HEK293 (cell line): ENCODE results near the gene ISYNA1.

Source experiments
- CTCF ChIA-PET: fragments of 350-600 bp; formaldehyde crosslinking; extraction: SDS; loops from one replicate; lab custom pipeline; 2021; ENCODE audit warnings: antibody characterized with exemption; lab: Yijun Ruan, JAX
- POLR2A ChIA-PET: fragments of 300-600 bp; formaldehyde crosslinking; extraction: SDS; loops from one replicate; lab custom pipeline; 2020; ENCODE audit warnings: antibody characterized with exemption, inconsistent platforms; lab: Yijun Ruan, JAX
- H3K27ac ChIP-seq: fragments of 200-500 bp; sonication (Bioruptor generic); 2 replicates; pipeline ENCODE4 v1.5.1; 2014; ENCODE audit warnings: low read depth, low read length, control low read depth, inconsistent platforms; ENCODE audit errors: extremely low read depth
- H3K36me3 ChIP-seq, 2 experiments: fragments of 200-500 bp in 1 of 2; sonication (Bioruptor generic) in 1 of 2; 1 replicate in 1 of 2; 2 replicates in 1 of 2; pipeline ENCODE4 v1.5.1; 2014 to 2017; ENCODE audit warnings: inconsistent platforms in 2 of 2, low read length in 2 of 2; ENCODE audit not compliant: control insufficient read depth in 2 of 2, insufficient read depth in 1 of 2
- H3K4me1 ChIP-seq: fragments of 200-500 bp; sonication (Bioruptor generic); 2 replicates; pipeline ENCODE4 v1.5.1; 2014; ENCODE audit warnings: mild to moderate bottlenecking, low read length, inconsistent platforms; ENCODE audit not compliant: control insufficient read depth, insufficient read depth
- H3K4me3 ChIP-seq: 2 replicates; pipeline ENCODE4 v1.5.1; 2011; ENCODE audit warnings: low read depth, mild to moderate bottlenecking, control low read depth, low read length, moderate library complexity
- H3K9me3 ChIP-seq: fragments of 200-500 bp; sonication (Bioruptor generic); 2 replicates; pipeline ENCODE4 v1.5.1; 2014; ENCODE audit warnings: low read depth, low read length, inconsistent platforms; ENCODE audit not compliant: control insufficient read depth, insufficient read depth
- GFI1B ChIP-seq: fragments of 450-650 bp; formaldehyde crosslinking; IDR thresholded peaks from 2 replicates; pipeline ENCODE4 v1.5.1; 2016; ENCODE audit warnings: missing biosample characterization, missing genetic modification characterization
- KLF1 ChIP-seq: fragments of 450-650 bp; formaldehyde crosslinking; IDR thresholded peaks from 2 replicates; pipeline ENCODE4 v1.5.1; 2016; ENCODE audit warnings: missing biosample characterization, missing genetic modification characterization
- OVOL3 ChIP-seq: fragments of 450-650 bp; formaldehyde crosslinking; IDR thresholded peaks from 2 replicates; pipeline ENCODE4 v1.5.1; 2016; ENCODE audit warnings: missing biosample characterization, missing genetic modification characterization
- PBX3 ChIP-seq: sonication (generic); formaldehyde crosslinking; IDR thresholded peaks from 2 replicates; pipeline ENCODE4 v1.8.1; 2022; ENCODE audit warnings: mild to moderate bottlenecking, moderate library complexity, missing genetic modification reagents
- PRDM1 ChIP-seq: fragments of 450-650 bp; formaldehyde crosslinking; IDR thresholded peaks from 2 replicates; pipeline ENCODE4; 2016; ENCODE audit warnings: missing biosample characterization, missing genetic modification characterization
- SCRT1 ChIP-seq: fragments of 450-650 bp; formaldehyde crosslinking; IDR thresholded peaks from 2 replicates; pipeline ENCODE4 v1.5.1; 2016; ENCODE audit warnings: missing biosample characterization, missing genetic modification characterization, borderline replicate concordance
- ZFP37 ChIP-seq: fragments of 450-650 bp; formaldehyde crosslinking; IDR thresholded peaks from 2 replicates; pipeline ENCODE4 v1.5.1; 2016; ENCODE audit warnings: missing biosample characterization, missing genetic modification characterization
- ZNF214 ChIP-seq: fragments of 450-650 bp; formaldehyde crosslinking; IDR thresholded peaks from 2 replicates; pipeline ENCODE4 v1.5.1; 2017; ENCODE audit warnings: missing biosample characterization, mild to moderate bottlenecking, missing genetic modification characterization, borderline replicate concordance
- ZNF23 ChIP-seq: fragments of 450-650 bp; formaldehyde crosslinking; IDR thresholded peaks from 2 replicates; pipeline ENCODE4 v1.5.1; 2016; ENCODE audit warnings: missing biosample characterization, missing genetic modification characterization, borderline replicate concordance
- ZNF350 ChIP-seq: fragments of 450-650 bp; formaldehyde crosslinking; IDR thresholded peaks from 2 replicates; pipeline ENCODE4 v1.5.0; 2017; ENCODE audit warnings: missing biosample characterization, mild to moderate bottlenecking, missing genetic modification characterization
- ZNF404 ChIP-seq: fragments of 450-650 bp; formaldehyde crosslinking; IDR thresholded peaks from 2 replicates; pipeline ENCODE4 v1.5.1; 2017; ENCODE audit warnings: missing biosample characterization, missing genetic modification characterization
- ZNF513 ChIP-seq: fragments of 450-650 bp; IDR thresholded peaks from 2 replicates; pipeline ENCODE4 v1.5.1; 2018; ENCODE audit warnings: missing biosample characterization, missing genetic modification characterization
- ZNF518A ChIP-seq: fragments of 450-650 bp; formaldehyde crosslinking; conservative IDR thresholded peaks from 2 replicates; pipeline ENCODE4 v1.5.1; 2016; ENCODE audit warnings: low read depth, missing biosample characterization, missing genetic modification characterization
- ZNF624 ChIP-seq: fragments of 450-650 bp; formaldehyde crosslinking; IDR thresholded peaks from 2 replicates; pipeline ENCODE4 v1.5.1; 2017; ENCODE audit warnings: missing biosample characterization, missing genetic modification characterization
- ZNF626 ChIP-seq: fragments of 450-650 bp; sonication (Bioruptor Pico); formaldehyde crosslinking; IDR thresholded peaks from 2 replicates; pipeline ENCODE4 v1.5.1; 2018; ENCODE audit warnings: missing biosample characterization, missing genetic modification characterization, inconsistent platforms
- ZNF639 ChIP-seq: fragments of 450-650 bp; formaldehyde crosslinking; IDR thresholded peaks from 2 replicates; pipeline ENCODE4 v1.5.1; 2016; ENCODE audit warnings: missing biosample characterization, missing genetic modification characterization
- ZXDB ChIP-seq: fragments of 450-650 bp; formaldehyde crosslinking; IDR thresholded peaks from 2 replicates; pipeline ENCODE4 v1.5.1; 2016; ENCODE audit warnings: missing biosample characterization, missing genetic modification characterization

ISYNA1 gene

GRCh38 chr19:18465964-18466339 is 28.0 kb upstream of the ISYNA1 start:
- ChIA-PET CTCF (interaction anchor here (0.6 to 2.5 kb wide), 4 partner anchors 9 to 84 kb away, joined by 3 to 6 read pairs (median 4); no protein-coding TSS in a partner anchor), POLR2A (no interaction called here)
- peaks cover 0 to 8% of the 10 kb centered on the region in 2 experiments; a peak in 2 of 3 replicates for H3K36me3 ChIP-seq
- peaks cover 4% of the 10 kb centered on the region; the same call in 1 of the 2 replicates for H3K4me1 ChIP-seq
- H3K9me3 ChIP-seq, result no peaks in the 10 kb centered on the region
- no peak overlapping the region for H3K27ac ChIP-seq
- TF ChIP-seq GFI1B (no peak), ZNF624 (tag by site-specific recombination) (no peak), PBX3 (CRISPR knock-in tag) (no peak), ZXDB (no peak), ZNF513 (tag by site-specific recombination) (no peak), ZNF404 (no peak), PRDM1 (tag by site-specific recombination) (no peak), OVOL3 (tag by site-specific recombination) (no peak), KLF1 (tag by site-specific recombination) (no peak), ZNF518A (tag by site-specific recombination) (no peak), ZNF626 (tag by site-specific recombination) (no peak), ZNF23 (tag by site-specific recombination) (no peak), ZNF639 (tag by site-specific recombination) (no peak), ZNF214 (no peak), ZFP37 (tag by site-specific recombination) (no peak), ZNF350 (tag by site-specific recombination) (no peak), SCRT1 (no peak)
- H3K4me3 ChIP-seq, result no peak overlapping the region
